Measurements from ENCODE around the gene BEND3. TPM values are rescaled to one million over a fixed set of nuclear protein-coding genes. Genes with fewer than 3 reads are reported as not detected.

Gene BEND3
- 3.7 and 6.3 TPM in 2 replicates for total RNA-seq

GRCh38 chr6:107114926-107115694 is at the start of gene BEND3:
Gene BEND3, minus strand, starts transcription at chr6:107115515. Its CDS starts 16,230 bp downstream, at chr6:107099285.

Small RNA genes lying within 50 kb of the gene (small RNA-seq; reads per million reads assigned to genes)
- gene RNU6-1299P, result not detected

Other genes with a start within 250 kb of the BEND3 start
- gene CD24, start 140.8 kb downstream of the BEND3 start, total RNA-seq, result 0.20 TPM in 1 of 2 replicates, not detected in the other
- gene MTRES1, start 87.3 kb downstream of the BEND3 start, total RNA-seq, result 11.0 and 16.2 TPM in 2 replicates